ENCODE measurements around the gene GMPR.

The GMPR gene

GRCh38 chr6:16324606-16325225 is 86.3 kb downstream of the GMPR start:
- DNase-seq = no peak

- DNase-seq = no peak
Observed at GRCh38 chr6:16326531-16326930, 88.1 kb downstream of the GMPR start.

GRCh38 chr6:16326971-16327776 is 88.8 kb downstream of the GMPR start:
- no peak for DNase-seq

- DNase-seq = no peak
Observed at GRCh38 chr6:16327777-16328325, 89.5 kb downstream of the GMPR start.

DNA sequence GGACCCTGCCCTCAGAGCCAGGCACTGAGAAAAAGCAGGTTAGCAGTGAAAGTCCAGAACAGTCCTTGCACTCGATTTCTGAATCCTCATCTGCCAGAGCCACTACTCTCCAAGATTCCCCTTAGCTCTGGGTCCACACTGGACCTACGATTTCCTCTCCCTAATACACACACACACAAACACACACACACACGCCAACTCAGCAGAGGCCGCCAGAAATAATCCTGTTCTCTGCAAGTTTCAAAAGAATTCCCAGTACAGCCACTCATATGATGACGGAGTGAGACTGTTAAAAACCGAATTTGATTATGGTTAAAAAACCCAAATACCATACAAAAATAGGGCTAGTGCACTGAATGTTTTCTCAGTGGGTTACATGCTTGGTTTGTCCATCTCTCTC is 90.8 kb downstream of the GMPR start:
- DNase-seq = no peak

GRCh38 chr6:16331384-16332174 is 93.2 kb downstream of the GMPR start:
- peak in 50 of 56 donors; percentile 6 to 86 (median 50) for DNase-seq

- DNase-seq = peak in 55 of 56 donors; percentile 6 to 89 (median 63)
Observed at GRCh38 chr6:16332175-16332542, 93.8 kb downstream of the GMPR start.

DNA sequence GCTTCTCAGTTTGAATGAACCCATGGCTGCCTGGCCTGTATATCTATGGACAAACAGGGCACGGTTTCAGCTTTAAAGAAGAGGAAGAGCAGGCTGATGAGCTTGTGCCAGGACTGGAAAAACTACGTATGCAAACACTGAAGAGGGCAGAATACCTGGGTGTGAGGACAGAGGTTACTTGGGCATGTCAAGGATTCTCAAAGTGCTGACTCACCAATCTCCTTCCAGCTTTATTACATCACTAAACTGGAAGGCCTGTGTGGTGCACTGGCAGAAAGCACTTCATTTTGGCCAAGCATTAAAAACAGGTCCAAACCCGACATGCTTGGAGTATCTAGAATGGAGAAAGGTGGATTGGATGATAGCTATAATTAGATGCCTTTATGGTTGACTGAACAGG is 95.2 kb downstream of the GMPR start:
- DNase-seq = no peak

DNA sequence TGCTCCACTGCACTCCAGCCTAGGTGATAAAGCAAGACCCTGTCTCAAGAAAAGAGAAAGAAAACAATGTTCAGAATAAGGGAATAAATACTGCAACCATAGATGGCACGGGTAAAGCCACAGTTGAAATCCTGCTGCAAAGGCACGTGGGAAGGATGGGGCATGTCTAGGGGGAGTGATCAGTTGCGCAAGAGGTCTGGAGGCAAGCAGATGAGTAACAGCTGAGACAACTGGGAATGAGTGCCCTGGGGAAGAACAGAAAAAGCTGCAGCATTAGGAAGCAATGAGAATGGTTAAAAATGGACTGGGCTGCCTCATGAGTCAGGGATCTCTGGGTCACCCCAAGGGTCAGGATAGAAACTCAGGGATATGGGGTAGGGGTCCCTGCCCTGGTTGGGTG is 96.3 kb downstream of the GMPR start:
- no peak for DNase-seq

DNA sequence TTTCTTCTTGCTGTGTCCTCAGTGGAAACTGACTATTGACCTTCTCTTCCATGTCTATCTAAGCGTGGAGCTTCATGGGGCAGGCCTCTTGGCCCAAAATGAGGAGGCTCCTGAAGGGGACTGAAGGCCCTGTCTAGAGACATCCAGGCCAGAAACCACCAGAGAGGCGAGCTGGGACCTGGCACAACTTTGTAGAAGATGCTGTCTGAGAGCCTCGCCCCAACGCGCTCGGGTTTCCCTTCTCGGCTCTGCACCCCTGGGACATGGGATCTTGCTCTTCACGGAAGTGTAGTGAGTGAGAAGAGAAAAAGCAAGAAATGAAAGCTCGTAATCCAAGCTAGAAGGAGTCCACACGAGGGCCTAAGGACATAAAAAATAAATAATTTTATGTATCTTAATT is 96.8 kb downstream of the GMPR start:
- DNase-seq = no peak

DNA sequence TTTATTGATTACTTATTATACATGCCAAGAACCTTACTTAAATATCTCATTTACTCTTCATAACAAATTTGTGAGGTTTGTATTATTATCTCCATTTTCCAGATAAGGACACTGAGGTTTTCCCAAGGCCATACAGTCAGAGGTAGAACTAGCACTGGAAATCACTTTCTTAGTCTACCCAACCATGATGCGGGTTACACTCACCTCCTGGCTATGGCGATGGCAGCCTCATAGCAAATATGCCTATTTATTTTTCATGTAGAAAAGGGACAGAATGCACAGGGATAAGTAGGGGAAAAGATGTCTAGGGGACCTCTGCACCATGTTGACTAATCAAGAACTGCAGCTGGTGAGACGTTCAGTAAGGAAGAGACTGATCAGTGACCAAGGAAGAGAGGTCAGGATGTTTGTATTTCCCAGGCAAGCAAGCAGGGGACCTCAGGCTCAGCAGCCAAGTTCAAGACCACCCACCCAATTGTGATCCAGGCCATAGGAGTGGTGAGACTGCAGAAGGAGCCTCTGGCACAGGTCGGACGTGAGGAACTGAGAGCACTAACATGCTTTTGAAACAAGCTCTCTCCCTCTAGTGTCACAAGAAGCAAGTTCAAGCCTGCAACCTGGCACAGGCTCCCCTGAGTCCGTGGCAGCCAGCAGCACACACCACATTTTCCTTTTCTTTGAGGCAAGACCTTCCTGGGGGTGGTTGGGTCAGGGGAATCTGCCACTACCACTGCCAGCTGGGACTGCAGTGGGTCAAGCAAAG is 97.8 kb downstream of the GMPR start:
- no peak for DNase-seq

- DNase-seq = no peak
Observed at GRCh38 chr6:16336911-16337294, 98.5 kb downstream of the GMPR start.

- peak in 26 of 56 donors; percentile 2 to 61 (median 26) for DNase-seq
Observed at GRCh38 chr6:16337295-16337975, 99.0 kb downstream of the GMPR start.

GRCh38 chr6:16338577-16339264 is 100.3 kb downstream of the GMPR start:
- peak in 30 of 56 donors; percentile 3 to 46 (median 26) for DNase-seq

- peak in 1 of 56 donors; percentile 6 for DNase-seq
Observed at GRCh38 chr6:16339265-16339587, 100.8 kb downstream of the GMPR start.

GRCh38 chr6:16343593-16343992 is 105.2 kb downstream of the GMPR start:
- DNase-seq = no peak

- no peak for DNase-seq
Observed at GRCh38 chr6:16344756-16345155, 106.4 kb downstream of the GMPR start.

Measured in amygdala (tissue), 56 donors.